IMR-90 (cell line): Measurements from ENCODE around the gene PLCXD1. TPM values are rescaled to one million over a fixed set of nuclear protein-coding genes. Genes with fewer than 3 reads are reported as not detected.

Experiments
- ATAC-seq: fragments of 200-7000 bp; cut with Tn5 transposase; 2 replicates; pipeline ENCODE4 v1.9.1; 2020; ENCODE audit warnings: low read depth, mild to moderate bottlenecking, moderate library complexity
- BruUV-seq: library from RNA; stranded (reverse); fragments of 400-500 nt; replicated peaks from 2 replicates; lab custom pipeline; 2021; lab: Mats Ljungman, UMichigan
- CTCF ChIA-PET: fragments of 300-600 bp; formaldehyde crosslinking; extraction: SDS; loops from one replicate; lab custom pipeline; 2021; ENCODE audit warnings: antibody characterized with exemption; lab: Yijun Ruan, JAX
- POLR2A ChIA-PET: fragments of 300-600 bp; sonication (Branson Sonifier 250); formaldehyde crosslinking; loops from one replicate; lab custom pipeline; 2022; ENCODE audit warnings: antibody characterized with exemption; ENCODE audit not compliant: unreplicated experiment; lab: Charles Lee
- DNase-seq: peaks from one replicate; pipeline ENCODE4 v3.0.0; 2013
- H2AFZ ChIP-seq: replicated peaks from 2 replicates; pipeline ENCODE3; 2013; ENCODE audit warnings: low read length, mild to moderate bottlenecking; ENCODE audit not compliant: poor library complexity
- H2AK5ac ChIP-seq: 2 replicates; pipeline ENCODE4 v1.6.1; 2013; ENCODE audit warnings: low read depth, low read length, inconsistent platforms
- H2AK9ac ChIP-seq: replicated peaks from 2 replicates; pipeline ENCODE3; 2013; ENCODE audit warnings: mild to moderate bottlenecking, low read depth, low read length, moderate library complexity; ENCODE audit not compliant: poor library complexity
- H2BK120ac ChIP-seq: 2 replicates; pipeline ENCODE4 v1.6.1; 2013; ENCODE audit warnings: low read depth, low read length, inconsistent platforms
- H2BK15ac ChIP-seq: 3 replicates; pipeline ENCODE4 v1.6.1; 2013; ENCODE audit warnings: low read depth, low read length, inconsistent platforms
- H2BK20ac ChIP-seq: 2 replicates; pipeline ENCODE4 v1.6.1; 2013; ENCODE audit warnings: low read depth, mild to moderate bottlenecking, inconsistent platforms, low read length, moderate library complexity
- H2BK5ac ChIP-seq: 2 replicates; pipeline ENCODE4 v1.6.1; 2013; ENCODE audit warnings: mild to moderate bottlenecking, low read depth, low read length, inconsistent platforms; ENCODE audit not compliant: poor library complexity, severe bottlenecking
- H3K14ac ChIP-seq: replicated peaks from 2 replicates; pipeline ENCODE4 v1.6.1; 2013; ENCODE audit warnings: low read depth, low read length, inconsistent platforms
- H3K18ac ChIP-seq: 2 replicates; pipeline ENCODE4 v1.6.1; 2013; ENCODE audit warnings: low read depth, low read length, control low read depth
- H3K23ac ChIP-seq: 2 replicates; pipeline ENCODE4 v1.6.1; 2013; ENCODE audit warnings: low read depth, low read length, inconsistent platforms
- H3K27ac ChIP-seq: 2 replicates; pipeline ENCODE4 v1.5.1; 2013; ENCODE audit warnings: mild to moderate bottlenecking, control low read depth, low read length; ENCODE audit not compliant: insufficient read depth
- H3K27me3 ChIP-seq: 2 replicates; pipeline ENCODE4 v1.6.1; 2013; ENCODE audit warnings: low read length; ENCODE audit not compliant: control insufficient read depth, insufficient read depth
- H3K36me3 ChIP-seq: 2 replicates; pipeline ENCODE4 v1.6.1; 2013; ENCODE audit warnings: low read length, mixed read lengths; ENCODE audit not compliant: control insufficient read depth, insufficient read depth
- H3K4ac ChIP-seq: 2 replicates; pipeline ENCODE4 v1.6.1; 2013; ENCODE audit warnings: low read depth, low read length, inconsistent platforms
- H3K4me1 ChIP-seq: 2 replicates; pipeline ENCODE4 v1.6.1; 2013; ENCODE audit warnings: low read length, mixed read lengths; ENCODE audit not compliant: control insufficient read depth, insufficient read depth
- H3K4me2 ChIP-seq: 2 replicates; pipeline ENCODE4 v1.6.1; 2013; ENCODE audit warnings: low read depth, mild to moderate bottlenecking, control low read depth, low read length, moderate library complexity
- H3K4me3 ChIP-seq: 2 replicates; pipeline ENCODE4 v1.5.1; 2013; ENCODE audit warnings: low read depth, mild to moderate bottlenecking, control low read depth, low read length, moderate library complexity; ENCODE audit not compliant: insufficient read depth
- H3K56ac ChIP-seq: 2 replicates; pipeline ENCODE4 v1.6.1; 2013; ENCODE audit warnings: low read length, inconsistent platforms; ENCODE audit not compliant: insufficient read depth; ENCODE audit errors: extremely low read depth
- H3K79me1 ChIP-seq, 2 experiments: 2 replicates each; pipeline ENCODE4 v1.6.1; 2013; ENCODE audit warnings: low read length in 2 of 2, inconsistent platforms in 1 of 2, low read depth in 1 of 2
- H3K9ac ChIP-seq: 2 replicates; pipeline ENCODE4 v1.6.1; 2013; ENCODE audit warnings: low read depth, low read length, control low read depth
- H3K9me1 ChIP-seq: 2 replicates; pipeline ENCODE4 v1.6.1; 2013; ENCODE audit warnings: low read length, inconsistent platforms; ENCODE audit not compliant: insufficient read depth
- H3K9me3 ChIP-seq: 2 replicates; pipeline ENCODE4 v1.6.1; 2013; ENCODE audit warnings: low read length; ENCODE audit not compliant: control insufficient read depth, insufficient read depth
- H4K20me1 ChIP-seq: 2 replicates; pipeline ENCODE4 v1.6.1; 2013; ENCODE audit warnings: low read length, inconsistent platforms; ENCODE audit not compliant: insufficient read depth
- H4K5ac ChIP-seq: 2 replicates; pipeline ENCODE4 v1.6.1; 2013; ENCODE audit warnings: mild to moderate bottlenecking, low read depth, low read length, control low read depth
- H4K8ac ChIP-seq, 2 experiments: 2 replicates each; pipeline ENCODE4 v1.6.1; 2013; ENCODE audit warnings: low read depth in 2 of 2, low read length in 2 of 2, control low read depth in 1 of 2, inconsistent platforms in 1 of 2
- H4K91ac ChIP-seq: 2 replicates; pipeline ENCODE4 v1.6.1; 2013; ENCODE audit warnings: low read depth, low read length, inconsistent platforms; ENCODE audit not compliant: insufficient read depth
- BHLHE40 ChIP-seq: fragments of 150-350 bp; IDR thresholded peaks from 2 replicates; pipeline ENCODE4 v1.6.1; 2016; ENCODE audit warnings: mild to moderate bottlenecking, low read depth, low read length
- CEBPB ChIP-seq: IDR thresholded peaks from 2 replicates; pipeline ENCODE4 v1.6.1; 2012; ENCODE audit warnings: low read depth, low read length, improper control_type of control experiment
- CHD1 ChIP-seq: IDR thresholded peaks from 2 replicates; pipeline ENCODE4 v1.6.1; 2012; ENCODE audit warnings: low read depth, low read length, improper control_type of control experiment
- ELK1 ChIP-seq: fragments of 150-350 bp; IDR thresholded peaks from 2 replicates; pipeline ENCODE4 v1.6.1; 2016; ENCODE audit warnings: low read depth, mild to moderate bottlenecking, low read length, moderate library complexity, borderline replicate concordance
- FOS ChIP-seq: fragments of 150-350 bp; IDR thresholded peaks from 2 replicates; pipeline ENCODE4 v1.6.1; 2016; ENCODE audit warnings: low read depth, low read length
- MAFK ChIP-seq: IDR thresholded peaks from 2 replicates; pipeline ENCODE4 v1.6.1; 2012; ENCODE audit warnings: low read depth, low read length, improper control_type of control experiment
- MAZ ChIP-seq: IDR thresholded peaks from 2 replicates; pipeline ENCODE4 v1.6.1; 2012; ENCODE audit warnings: low read depth, mild to moderate bottlenecking, low read length, improper control_type of control experiment, moderate library complexity, borderline replicate concordance
- MXI1 ChIP-seq: IDR thresholded peaks from 2 replicates; pipeline ENCODE4 v1.6.1; 2012; ENCODE audit warnings: low read depth, mild to moderate bottlenecking, low read length, moderate library complexity, borderline replicate concordance
- NFE2L2 ChIP-seq: fragments of 150-350 bp; IDR thresholded peaks from 2 replicates; pipeline ENCODE4 v1.6.1; 2016; ENCODE audit warnings: low read depth, mild to moderate bottlenecking, low read length
- POLR2A ChIP-seq: IDR thresholded peaks from 2 replicates; pipeline ENCODE4 v1.6.1; 2012; ENCODE audit warnings: mild to moderate bottlenecking, low read depth, low read length
- RAD21 ChIP-seq: IDR thresholded peaks from 2 replicates; pipeline ENCODE4 v1.6.1; 2012; ENCODE audit warnings: low read length, improper control_type of control experiment
- RCOR1 ChIP-seq: IDR thresholded peaks from 2 replicates; pipeline ENCODE4 v1.6.1; 2012; ENCODE audit warnings: mild to moderate bottlenecking, low read length, improper control_type of control experiment; ENCODE audit not compliant: insufficient replicate concordance
- RFX5 ChIP-seq: IDR thresholded peaks from 2 replicates; pipeline ENCODE4 v1.8.0; 2012; ENCODE audit warnings: low read depth, mild to moderate bottlenecking, low read length, moderate library complexity
- SMC3 ChIP-seq: fragments of 150-350 bp; IDR thresholded peaks from 2 replicates; pipeline ENCODE4 v1.6.1; 2016; ENCODE audit warnings: low read depth, mild to moderate bottlenecking, antibody characterized with exemption, low read length, moderate library complexity
- USF2 ChIP-seq: fragments of 150-350 bp; IDR thresholded peaks from 2 replicates; pipeline ENCODE4 v1.6.1; 2017; ENCODE audit warnings: mild to moderate bottlenecking, antibody characterized with exemption, low read length, low read depth
- WGBS, 2 experiments: methylation state at CpG; one replicate each; pipeline versions ENCODE4 v1.1.5 to v1.1.7; 2013; ENCODE audit warnings: missing lambda C conversion rate in 2 of 2; ENCODE audit not compliant: insufficient read length in 1 of 2; ENCODE audit errors: extremely low coverage in 2 of 2; 5-methylcytosine and 5-hydroxymethylcytosine counted together
- dilution Hi-C: fragments of 300-500 bp; cut with HindIII; formaldehyde crosslinking; loops from one replicate; pipeline ENCODE4 v1.14.3; 2018; ENCODE audit warnings: low sequenced_read_pairs; ENCODE audit not compliant: unreplicated experiment
- in situ Hi-C: fragments of 300-500 bp; cut with MboI; formaldehyde crosslinking; loops from 3 replicates; pipeline ENCODE4 v1.14.3; 2019; ENCODE audit warnings: low sequenced_read_pairs, inconsistent platforms, mixed read lengths
- intact Hi-C: fragments of 100-400 bp; cut with micrococcal nuclease; formaldehyde crosslinking; loops from 2 replicates; pipeline ENCODE4 v1.10.0; 2022
- polyA plus RNA-seq, 3 experiments: library from polyadenylated mRNA; depleted of rRNA; stranded (reverse); fragments of >200 nt; gene quantifications; 2 replicates each; pipeline ENCODE4 v1.2.3, GENCODE V29; 2012; ENCODE audit warnings: low replicate concordance in 1 of 3
- total RNA-seq: library from RNA; depleted of rRNA; stranded (reverse); fragments of >200 nt; gene quantifications from 2 replicates; pipeline ENCODE4 v1.2.3, GENCODE V29; 2012

The PLCXD1 gene
- total and polyA plus RNA-seq, 2 of the 4 experiments (the other 2 are of a cell fraction) = 16.7 to 17.7 TPM

GRCh38 chrX:352582-353314 is 71.6 kb downstream of the PLCXD1 start:
- no peak overlapping the region for H3K18ac ChIP-seq
- no peaks in the 10 kb centered on the region for H3K9me3 ChIP-seq
- H3K14ac ChIP-seq = no peak overlapping the region
- no peak for ATAC-seq
- no peaks in the 10 kb centered on the region for H3K27me3 ChIP-seq
- dilution Hi-C loops = no loop called here
- WGBS, 2 experiments = 98% methylated on average over 16 of the region's 39 CpGs; no CpG with 5 or more reads in 1 of the 2 experiments
- H4K20me1 ChIP-seq = no peaks in the 10 kb centered on the region; the same call in 1 of the 2 replicates
- H3K9ac ChIP-seq = no peak overlapping the region
- ChIA-PET CTCF (no interaction called here), POLR2A (no interaction called here)
- H3K4ac ChIP-seq = no peak overlapping the region
- H2AK5ac ChIP-seq = no peak overlapping the region
- no peaks in the 10 kb centered on the region; the same call in 1 of the 2 replicates for H3K4me1 ChIP-seq
- H2BK15ac ChIP-seq = no peak overlapping the region
- no peak overlapping the region for H4K5ac ChIP-seq
- H3K9me1 ChIP-seq = no peaks in the 10 kb centered on the region
- no peak overlapping the region for H3K56ac ChIP-seq
- H3K4me2 ChIP-seq = no peak overlapping the region
- H2BK20ac ChIP-seq = no peak overlapping the region
- no peak overlapping the region for H3K4me3 ChIP-seq
- intact Hi-C loops = no loop called here
- H3K36me3 ChIP-seq = peaks cover 3% of the 10 kb centered on the region; the same call in 1 of the 2 replicates
- no peak overlapping the region for H2BK5ac ChIP-seq
- no peak overlapping the region for H2AFZ ChIP-seq
- H2AK9ac ChIP-seq = no peak overlapping the region
- DNase-seq = no peak
- peaks cover 0 to 5% of the 10 kb centered on the region in 2 experiments; a peak in 2 of 4 replicates for H3K79me1 ChIP-seq
- H4K8ac ChIP-seq = no peak overlapping the region
- no TSS peak for BruUV-seq
- in situ Hi-C loops = no loop called here
- no peak overlapping the region for H3K23ac ChIP-seq
- no peak overlapping the region for H4K91ac ChIP-seq
- H2BK120ac ChIP-seq = no peak overlapping the region
- no peak overlapping the region for H3K27ac ChIP-seq
- TF ChIP-seq FOS (no peak), RAD21 (no peak), ELK1 (no peak), BHLHE40 (no peak), RCOR1 (no peak), RFX5 (no peak), MAZ (no peak), NFE2L2 (no peak), MAFK (no peak), SMC3 (no peak), MXI1 (no peak), CHD1 (no peak), POLR2A (no peak), CEBPB (no peak), USF2 (no peak)
